HG03103 (cell line): ENCODE measurements around the gene SYMPK.
"Not testable (repeated sequence)": the region's sequence is repeated elsewhere in the genome, so short reads cannot be mapped to it uniquely, and the experiment has no call there.

Source experiments
- ATAC-seq: cut with Tn5 transposase; IDR thresholded peaks from one replicate; pipeline ENCODE4 v1.9.1; 2021; ENCODE audit warnings: low read depth; ENCODE audit not compliant: unreplicated experiment

The SYMPK gene

DNA sequence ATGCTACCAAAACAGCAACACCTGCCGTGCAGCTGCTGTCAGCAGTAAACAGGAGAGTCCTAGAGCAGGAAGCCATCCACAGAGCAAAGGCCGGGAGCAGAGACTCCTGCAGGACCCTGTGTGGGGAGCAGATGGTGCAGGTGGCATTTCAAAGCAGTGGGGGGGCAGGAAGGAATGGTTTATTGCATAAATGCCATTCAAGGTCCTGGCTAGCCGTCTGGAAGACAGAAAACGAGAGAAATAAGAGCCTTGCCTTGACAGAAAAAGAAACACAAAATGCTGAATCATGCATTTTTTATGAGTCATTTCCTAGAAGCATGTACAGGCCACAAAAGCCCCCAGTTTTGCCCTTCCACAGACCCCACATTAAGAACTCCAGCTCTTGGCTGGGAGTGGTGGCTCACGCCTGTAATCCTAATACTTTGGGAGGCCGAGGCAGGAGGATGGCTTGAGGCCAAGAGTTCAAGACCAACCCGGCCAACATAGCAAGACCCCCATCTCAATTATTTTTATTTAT, 53.2 kb downstream of the SYMPK start:
- ATAC-seq, result no peak

DNA sequence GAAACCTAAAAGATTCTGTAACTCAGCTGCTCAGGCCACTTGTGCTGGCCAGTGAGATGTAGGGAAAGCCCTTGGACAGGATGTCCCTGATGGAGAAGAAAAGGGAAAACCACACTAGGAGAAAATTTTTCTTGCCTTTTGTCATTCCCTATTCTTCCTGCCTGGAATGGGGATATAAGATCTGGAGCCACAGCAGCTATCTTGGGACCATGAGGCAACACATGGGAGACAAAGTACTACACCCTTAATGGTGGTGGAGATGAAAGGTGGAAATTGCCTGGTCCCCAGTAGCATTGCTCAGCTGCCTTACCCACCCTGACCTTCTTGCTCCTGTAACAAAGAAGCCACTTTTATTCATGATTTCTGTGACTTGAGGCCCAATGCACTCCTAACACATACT, 57.2 kb downstream of the SYMPK start:
- ATAC-seq, result no peak

DNA sequence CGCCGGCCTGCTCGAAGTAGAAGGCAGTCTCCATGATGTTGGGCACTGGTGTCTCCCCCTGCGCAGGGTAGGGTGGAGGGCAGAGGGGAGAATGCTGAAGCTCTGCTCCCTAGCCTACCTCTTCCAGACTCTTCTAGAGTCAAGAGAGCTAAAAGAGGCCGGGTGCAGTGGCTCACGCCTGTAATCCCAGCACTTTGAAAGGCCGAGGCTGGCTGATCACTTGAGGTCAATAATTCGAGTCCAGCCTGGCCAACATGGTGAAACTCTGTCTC, 58.1 kb downstream of the SYMPK start:
- no peak for ATAC-seq

DNA sequence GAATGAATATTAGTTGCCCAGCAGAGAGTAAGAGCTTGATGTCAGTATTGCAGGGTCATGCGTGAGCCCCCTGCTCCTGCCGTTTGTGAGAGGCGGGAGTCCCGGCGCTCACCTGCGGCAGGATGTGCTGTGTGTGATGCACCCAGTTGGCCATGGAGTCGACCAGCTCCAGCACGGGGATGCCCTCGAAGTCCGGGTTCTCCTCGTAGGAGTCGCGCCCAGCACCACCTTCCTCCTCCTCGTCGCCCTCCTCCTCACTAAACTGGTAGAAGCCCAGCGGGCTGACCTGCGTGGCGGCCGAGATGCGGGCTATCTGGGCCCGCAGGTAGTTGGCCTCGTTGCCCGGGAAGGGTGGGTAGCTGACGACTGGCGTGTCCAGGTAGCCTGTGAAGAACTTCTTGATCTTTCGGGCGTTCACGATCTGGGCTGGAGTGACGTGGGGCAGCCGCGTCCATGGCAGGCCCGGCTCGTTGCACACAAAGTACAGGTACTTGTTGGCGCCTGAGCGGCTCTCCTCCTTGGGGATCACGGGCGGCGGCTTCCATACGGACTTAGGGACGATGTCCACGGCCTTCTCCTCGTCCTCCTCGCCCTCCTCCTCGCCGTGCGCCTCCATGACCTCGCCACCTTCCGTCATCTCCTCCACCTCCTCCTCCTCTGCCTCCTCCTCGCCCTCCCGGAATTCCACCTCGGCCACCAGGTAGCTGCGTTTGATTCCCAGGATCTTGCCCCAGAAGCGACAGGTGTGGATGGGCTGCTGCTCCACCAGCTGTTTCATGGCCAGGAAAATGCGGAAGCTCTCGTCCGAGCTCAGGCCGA, 58.6 kb downstream of the SYMPK start:
- ATAC-seq, result no peak

DNA sequence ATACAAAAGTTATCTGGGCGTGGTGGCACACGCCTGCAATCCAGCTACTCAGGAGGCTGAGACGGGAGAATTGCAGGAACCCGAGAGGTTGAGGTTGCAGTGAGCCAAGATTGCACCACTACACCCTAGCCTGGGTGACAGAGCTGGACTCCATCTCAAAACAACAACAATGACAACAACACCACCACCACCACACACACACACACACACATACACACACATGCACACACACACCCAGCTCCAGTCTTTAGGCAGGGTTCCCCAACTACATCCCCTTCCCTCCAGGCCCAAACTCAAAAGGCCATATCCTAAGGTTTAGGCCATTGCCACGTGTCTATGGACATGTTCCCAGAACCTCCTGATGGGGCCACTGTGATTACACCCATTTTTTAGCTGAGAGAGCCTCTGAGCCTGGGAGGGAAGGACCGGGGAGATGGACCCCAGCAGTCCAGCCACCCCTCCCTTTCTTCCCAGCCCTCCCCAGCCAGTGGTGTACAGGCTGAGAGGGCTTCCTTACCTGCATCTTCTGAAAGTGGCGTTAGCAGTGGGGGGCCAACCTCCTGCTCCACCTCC, 61.3 kb downstream of the SYMPK start:
- no peak for ATAC-seq

DNA sequence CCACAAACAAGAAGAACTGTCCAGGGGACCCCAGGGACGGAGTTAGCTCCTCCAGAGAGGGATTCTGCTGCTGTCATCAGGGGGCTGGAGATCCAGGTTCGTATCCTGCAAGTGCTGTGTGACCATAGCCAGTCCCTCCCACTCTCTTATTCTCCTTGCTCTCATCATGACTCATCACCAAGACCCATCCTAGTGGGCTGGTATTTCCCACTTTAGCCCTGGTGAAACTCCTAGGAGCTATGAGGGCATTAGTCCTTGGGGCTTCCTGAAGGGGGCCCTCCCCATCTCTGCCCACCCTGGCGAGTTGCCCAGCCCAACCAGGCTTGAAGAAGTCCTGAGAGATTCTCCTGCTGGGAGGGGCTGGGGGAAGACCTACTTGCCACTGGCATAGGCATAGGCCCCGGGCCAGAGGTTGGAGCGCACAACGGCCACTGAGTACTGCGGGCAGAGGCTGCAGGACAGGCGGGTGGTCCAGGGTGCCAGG, 62.8 kb downstream of the SYMPK start:
- ATAC-seq, result no peak

DNA sequence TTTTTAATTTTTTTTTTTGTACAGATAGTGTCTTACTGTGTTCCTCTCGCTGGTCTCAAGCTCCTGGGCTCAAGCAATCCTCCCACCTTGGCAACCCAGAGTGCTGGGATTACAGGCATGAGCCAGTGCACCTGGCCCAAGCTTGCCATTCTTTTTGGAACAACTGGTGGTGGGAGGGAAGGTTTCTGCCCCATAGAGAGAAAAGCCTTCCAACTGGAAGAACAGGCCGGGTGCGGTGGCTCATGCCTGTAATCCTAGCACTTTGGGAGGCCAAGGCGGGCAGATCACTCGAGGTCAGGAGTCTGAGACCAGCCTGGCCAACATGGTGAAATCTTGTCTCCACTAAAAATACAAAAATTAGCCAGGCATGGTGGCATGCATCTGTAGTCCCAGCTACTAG, 63.4 kb downstream of the SYMPK start:
- ATAC-seq, result not testable (repeated sequence)

DNA sequence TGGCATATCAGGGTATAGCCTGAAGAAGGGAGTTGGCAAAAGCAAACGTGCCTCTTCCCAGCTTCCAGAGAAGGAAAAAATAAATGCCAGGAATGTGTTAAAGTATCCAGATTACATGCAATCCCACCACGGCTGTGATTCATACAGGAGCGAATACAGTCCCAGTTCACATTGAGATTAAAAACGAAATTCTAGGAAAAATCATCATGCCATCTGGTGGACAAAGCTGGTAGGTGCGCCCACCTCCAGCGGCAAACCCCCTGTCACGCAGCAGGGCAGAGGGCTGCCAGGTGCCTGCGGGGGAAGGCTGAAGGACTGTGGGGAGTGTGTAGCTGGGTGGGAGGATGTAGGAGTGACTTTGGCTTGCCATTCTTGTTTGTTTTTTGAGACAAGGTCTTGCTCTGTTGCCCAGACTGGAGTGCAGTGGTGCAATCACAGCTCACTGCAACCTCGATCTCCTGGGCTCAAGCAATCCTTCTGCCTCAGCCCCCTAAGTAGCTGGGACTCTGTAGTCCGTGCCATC, 63.9 kb downstream of the SYMPK start:
- ATAC-seq, result no peak

DNA sequence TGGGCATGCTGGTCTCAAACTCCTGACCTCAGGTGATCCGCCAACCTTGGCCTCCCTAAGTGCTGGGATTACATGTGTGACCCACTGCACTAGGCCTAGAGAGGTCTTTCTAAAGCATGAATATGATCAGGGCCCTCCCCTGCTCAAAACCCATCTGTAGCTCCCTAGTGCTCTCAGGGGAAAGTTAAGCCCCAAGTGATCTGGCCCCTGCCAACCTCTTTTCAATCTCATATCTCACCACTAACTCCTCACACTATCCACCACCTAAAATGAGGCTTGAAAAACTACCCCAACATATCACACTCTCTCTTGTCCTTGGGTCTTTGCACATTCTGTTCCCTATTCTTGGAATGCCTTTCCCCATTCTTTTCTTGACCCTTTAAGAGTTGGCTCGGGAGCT, 68.3 kb downstream of the SYMPK start:
- no peak for ATAC-seq

DNA sequence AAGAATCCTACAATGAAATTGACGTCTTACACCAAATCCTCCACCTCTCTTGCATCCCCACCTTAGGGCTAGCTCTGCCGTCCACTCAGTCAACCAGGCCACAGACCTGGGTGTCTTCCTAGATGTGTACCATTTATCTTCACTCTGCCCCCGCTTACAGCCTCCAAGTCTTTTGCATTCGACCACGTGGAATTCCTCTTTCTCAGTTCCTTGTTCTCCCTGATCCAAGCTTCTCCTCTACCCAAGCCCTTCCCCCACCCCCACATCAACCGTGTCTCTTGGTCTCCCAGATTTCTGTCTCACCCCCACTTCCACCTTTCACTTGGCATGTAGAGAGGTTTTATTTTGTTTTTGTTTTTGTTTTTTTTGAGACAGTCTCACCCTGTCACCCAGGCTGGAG, 69.1 kb downstream of the SYMPK start:
- no peak for ATAC-seq

DNA sequence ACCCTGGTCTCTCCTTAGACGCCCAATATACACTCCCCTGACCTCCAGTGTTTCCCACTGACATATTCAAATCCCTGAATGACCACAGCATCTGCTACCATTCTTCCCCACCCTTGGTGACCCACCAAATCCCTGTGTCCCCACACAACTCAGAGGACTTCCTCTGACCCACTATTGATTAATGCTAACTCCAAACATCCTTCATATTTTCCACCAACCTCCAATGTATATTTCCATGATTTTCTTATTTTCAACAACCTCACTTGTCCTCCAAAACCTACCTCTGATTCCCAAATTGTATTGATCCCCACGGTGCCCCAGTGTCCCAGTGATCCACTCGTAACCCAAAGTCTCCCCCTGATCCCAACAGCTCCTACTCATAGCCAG, 69.8 kb downstream of the SYMPK start:
- no peak for ATAC-seq

DNA sequence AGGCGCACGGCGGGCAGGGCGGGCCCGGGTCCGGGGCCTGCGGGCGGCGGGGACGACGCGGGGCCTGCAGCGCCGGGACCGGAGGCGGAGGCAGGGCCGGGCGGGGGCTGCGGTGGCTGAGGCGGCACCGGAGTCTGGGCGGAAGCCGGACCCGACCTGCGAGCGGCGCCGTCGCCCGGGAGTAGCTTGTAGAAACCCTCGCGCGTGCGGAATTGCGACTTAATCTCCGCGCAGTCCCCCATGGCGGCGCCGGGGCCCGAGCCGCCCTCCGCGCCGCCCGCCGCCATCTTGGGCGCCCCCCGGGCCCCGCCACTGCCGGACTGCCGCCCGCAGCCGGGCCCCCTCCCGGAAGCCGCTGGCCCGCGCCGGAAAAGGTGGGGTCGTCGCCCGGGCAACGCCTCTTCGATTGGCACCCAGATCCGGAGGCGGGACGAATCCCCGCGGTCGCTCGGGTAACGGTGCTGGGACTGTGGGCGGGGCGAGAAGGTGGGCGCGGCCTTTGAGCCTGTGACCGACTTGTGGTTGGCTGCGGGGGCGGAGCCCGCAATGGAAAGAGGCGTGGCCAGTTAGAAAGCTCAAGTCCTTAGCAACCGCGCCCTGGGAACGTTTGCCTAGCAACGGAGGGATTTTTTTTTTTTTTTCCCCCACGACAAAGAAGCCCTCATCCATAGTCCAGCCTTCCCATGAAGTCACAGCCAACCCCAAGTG, 70.3 kb downstream of the SYMPK start, which contains the start of gene DMWD:
TSS of gene DMWD (minus strand) at position 376 of the 708 bp plus-strand sequence. CDS start at position 287, 89 bp downstream.
- ATAC-seq, result peak; percentile 95

DNA sequence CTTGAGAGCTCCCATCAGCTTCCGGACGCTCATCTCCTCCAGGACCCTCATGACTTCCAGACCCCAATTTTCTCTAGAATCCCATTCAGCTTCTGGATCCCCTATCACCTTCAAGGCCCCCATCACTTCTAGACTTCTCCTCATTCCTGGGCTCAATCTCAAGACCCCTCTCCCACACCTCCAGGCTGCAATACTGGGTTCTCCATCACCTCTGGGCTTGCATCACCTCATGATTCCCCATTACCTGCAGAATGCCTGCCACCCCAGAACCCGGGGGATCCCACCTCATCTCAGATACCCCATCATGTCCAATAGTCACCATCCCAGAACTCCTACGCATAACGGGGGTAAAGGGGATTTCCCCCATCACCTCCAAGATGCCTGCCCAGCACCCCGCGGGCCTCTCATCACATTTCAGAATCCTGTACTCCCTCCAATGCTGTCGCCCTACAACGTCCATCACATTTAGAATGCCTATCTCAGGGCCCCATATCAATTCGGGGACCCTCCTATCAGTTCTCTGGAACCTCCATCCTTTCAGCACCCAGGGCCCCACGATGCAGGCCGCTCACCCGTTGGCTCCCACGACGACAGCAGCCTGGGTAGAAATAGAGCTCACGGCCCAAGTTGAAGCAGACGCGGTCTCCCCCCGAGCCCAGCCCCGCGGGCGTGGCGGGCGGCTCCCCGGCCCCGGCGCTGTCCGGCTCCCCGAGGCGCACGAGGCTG, 71.0 kb downstream of the SYMPK start:
- ATAC-seq, result peak; percentile 8

DNA sequence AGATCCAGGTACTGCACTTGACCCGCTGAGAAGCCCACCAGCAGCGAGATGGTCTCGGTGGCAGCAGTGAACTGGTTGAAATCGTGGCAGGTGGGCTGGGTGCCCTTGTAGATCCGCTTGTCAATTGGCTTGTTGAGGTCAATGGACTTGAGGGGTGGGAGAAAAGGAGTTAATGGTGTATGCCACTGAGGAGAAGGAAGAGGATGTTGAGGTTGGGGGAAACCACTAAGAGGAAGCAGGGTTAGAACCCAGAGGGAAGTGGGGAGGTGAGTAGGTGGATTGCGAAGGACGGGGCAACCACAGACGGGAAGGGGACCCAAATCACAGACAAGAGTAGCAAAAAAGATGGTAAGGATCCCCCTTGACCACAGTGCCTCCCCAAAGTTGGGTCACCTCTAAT, 72.0 kb downstream of the SYMPK start:
- ATAC-seq, result no peak

DNA sequence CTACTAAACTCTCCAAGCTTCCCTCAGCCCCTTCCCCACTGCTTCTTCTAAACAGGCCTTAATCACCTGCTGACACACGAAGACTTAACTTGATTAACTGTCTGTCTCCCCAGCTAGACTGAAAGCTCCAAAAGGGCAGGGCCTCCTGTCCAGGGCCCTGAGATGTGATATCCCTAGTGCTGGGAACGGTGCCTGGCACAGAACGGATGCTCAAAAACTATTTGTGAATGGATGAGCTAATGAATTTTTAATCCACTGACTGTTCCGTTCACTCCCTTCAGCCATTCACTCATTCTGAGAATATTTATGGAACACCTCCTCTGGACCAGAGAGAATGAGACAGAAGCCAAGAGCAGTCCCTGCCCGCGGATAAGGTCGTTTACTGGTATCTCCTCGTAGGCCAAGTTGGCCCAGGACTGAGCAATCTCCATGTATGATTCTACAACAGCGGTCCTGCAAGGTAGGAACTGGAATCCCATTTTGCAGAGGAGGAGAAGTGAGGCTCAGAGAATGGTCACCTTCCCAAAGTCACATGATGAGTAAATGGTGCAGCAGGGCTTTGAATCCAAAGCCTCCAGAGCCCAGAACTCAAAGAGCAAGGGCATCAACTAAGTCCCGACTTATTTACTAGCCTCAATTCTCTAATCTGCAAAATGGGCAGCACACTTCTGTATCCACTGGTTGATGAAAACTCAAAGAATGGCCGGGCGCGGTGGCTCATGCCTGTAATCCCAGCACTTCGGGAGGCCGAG, 73.7 kb downstream of the SYMPK start:
- ATAC-seq, result no peak

DNA sequence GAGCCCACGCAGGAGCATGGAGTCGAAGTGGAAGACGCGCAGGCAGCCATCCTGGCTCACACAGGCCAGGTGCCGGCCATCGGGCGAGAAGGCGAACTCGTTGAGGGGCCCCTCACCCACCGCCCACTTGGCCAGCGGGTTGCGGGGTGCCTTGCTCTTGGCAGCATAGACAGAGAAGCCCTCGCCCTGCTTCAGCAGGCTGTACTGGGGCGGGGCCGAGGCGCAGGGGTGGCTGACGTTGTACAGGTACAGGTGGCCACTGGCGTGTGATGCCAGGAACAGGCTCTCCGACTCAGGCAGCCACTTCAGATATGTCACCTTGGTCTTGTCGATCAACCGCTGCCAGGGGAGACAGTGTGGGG, 76.4 kb downstream of the SYMPK start:
- ATAC-seq, result no peak

DNA sequence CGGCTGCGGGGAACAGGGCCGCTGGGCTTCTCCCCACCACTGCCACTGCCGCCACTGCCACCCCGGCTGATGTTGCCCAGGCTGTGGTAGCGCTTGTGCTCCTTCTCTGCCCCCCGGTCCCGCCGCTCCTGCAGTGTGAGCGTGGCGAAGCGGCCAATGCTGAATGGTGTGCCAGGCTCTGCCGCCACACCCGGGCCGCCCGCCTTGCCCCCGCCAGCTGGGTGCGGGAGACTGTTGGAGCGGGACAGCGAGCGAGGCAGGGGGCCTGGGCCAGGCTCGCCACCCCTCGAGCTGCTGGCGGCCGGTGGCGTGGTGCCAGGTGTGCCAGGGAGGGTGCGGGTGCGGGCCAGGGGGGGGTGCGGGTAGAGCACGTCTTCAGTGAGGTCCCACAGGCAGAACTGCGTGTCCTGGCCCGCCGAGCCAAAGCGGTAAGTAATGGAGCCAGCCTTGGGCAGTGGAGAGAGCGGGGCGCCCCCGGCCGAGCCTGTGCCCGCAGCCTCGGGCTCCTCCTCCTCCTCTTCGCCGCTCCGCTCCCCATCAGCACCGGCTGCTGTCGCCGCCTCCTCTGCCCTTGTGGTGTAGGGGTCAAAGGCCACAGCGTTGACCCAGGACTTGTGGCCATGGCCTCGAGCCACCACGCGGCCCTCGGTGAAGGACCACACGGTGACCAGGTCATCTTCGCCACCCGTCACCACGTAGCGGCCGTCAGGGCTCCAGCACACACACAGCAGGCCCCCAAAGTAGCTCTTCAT, 77.0 kb downstream of the SYMPK start:
- no peak for ATAC-seq

DNA sequence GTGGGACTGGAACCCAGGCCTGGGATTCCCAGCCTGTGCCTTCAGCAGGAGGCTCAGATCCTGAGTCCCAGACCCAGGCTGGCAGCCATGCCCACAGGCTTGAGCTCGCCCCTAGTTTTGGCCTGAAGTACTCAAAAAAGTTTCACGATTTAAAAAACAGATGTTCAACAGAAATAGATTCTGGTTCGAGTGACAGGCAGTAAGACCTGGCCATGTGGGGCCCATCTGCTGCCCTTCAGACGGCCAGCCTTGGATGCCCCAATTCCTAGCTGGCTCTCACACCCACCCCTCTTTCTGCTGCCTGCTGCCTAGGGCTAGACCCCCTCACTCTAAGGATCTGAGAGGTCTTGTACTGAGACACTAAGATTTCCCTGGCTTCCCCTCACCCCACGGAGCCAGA, 77.8 kb downstream of the SYMPK start:
- ATAC-seq, result no peak

DNA sequence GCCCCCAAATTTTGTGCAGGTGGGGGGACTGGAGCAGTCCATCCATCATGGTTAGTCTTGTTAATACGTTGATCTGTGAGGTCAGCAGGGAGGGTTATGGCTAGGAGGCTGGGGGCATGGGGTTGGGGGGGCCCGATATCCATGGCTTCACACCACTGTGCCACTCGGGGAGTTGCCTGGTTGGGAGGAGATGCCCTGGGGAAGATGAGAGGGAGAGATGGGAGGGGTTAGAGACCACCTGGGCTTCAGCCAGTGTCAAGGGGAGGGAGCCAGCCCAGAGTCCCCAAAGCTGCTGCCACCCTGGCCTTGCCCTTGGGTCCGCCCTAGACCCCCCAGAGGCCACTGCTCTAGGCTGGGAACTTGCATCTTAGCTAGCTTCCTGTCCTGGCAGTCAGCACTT, 78.9 kb downstream of the SYMPK start:
- no peak for ATAC-seq
